Astrocyte (in vitro differentiated cells and primary cell): ENCODE measurements around the gene ZNF844. TPM values are rescaled to one million over a fixed set of nuclear protein-coding genes. Genes with fewer than 3 reads are reported as not detected.

Source experiments
- DNase-seq: peaks from one replicate; pipeline ENCODE4 v3.0.0-alpha.2; 2010; ENCODE audit warnings: low read depth
- FAIRE-seq: peaks from 2 replicates; lab custom pipeline; 2011; peaks lifted over from hg19 to GRCh38; lab: Jason Lieb, UNC
- H2AFZ ChIP-seq: 2 replicates; pipeline ENCODE4 v1.6.0; 2012; ENCODE audit warnings: low read depth, low read length, inconsistent platforms
- H3K27ac ChIP-seq: 2 replicates; pipeline ENCODE4 v1.5.1; 2011; ENCODE audit warnings: low read depth, low read length, inconsistent platforms
- H3K27me3 ChIP-seq: 2 replicates; pipeline ENCODE4 v1.6.0; 2011; ENCODE audit warnings: low read length, inconsistent platforms; ENCODE audit not compliant: insufficient read depth
- H3K36me3 ChIP-seq: 2 replicates; pipeline ENCODE4 v1.5.1; 2011; ENCODE audit warnings: low read length, inconsistent platforms; ENCODE audit not compliant: insufficient read depth
- H3K4me1 ChIP-seq: 2 replicates; pipeline ENCODE4 v1.5.1; 2011; ENCODE audit warnings: low read length, inconsistent platforms; ENCODE audit not compliant: insufficient read depth
- H3K4me2 ChIP-seq: 2 replicates; pipeline ENCODE4 v1.6.0; 2012; ENCODE audit warnings: low read length, inconsistent platforms
- H3K4me3 ChIP-seq: 2 replicates; pipeline ENCODE4 v1.5.1; 2011; ENCODE audit warnings: low read depth, mild to moderate bottlenecking, low read length, inconsistent platforms; ENCODE audit not compliant: insufficient read depth
- H3K79me2 ChIP-seq: 2 replicates; pipeline ENCODE4 v1.6.0; 2012; ENCODE audit warnings: mild to moderate bottlenecking, low read length, inconsistent platforms; ENCODE audit not compliant: insufficient read depth
- H3K9ac ChIP-seq: 2 replicates; pipeline ENCODE4 v1.6.0; 2012; ENCODE audit warnings: mild to moderate bottlenecking, low read length, inconsistent platforms
- H3K9me3 ChIP-seq: 2 replicates; pipeline ENCODE4 v1.5.1; 2012; ENCODE audit warnings: low read depth, mild to moderate bottlenecking, low read length, inconsistent platforms; ENCODE audit not compliant: insufficient read depth
- H4K20me1 ChIP-seq: 2 replicates; pipeline ENCODE4 v1.6.0; 2012; ENCODE audit warnings: low read length, inconsistent platforms; ENCODE audit not compliant: insufficient read depth
- H3K27ac Mint-ChIP-seq: one replicate; pipeline ENCODE4 v1.8.0; 2021; ENCODE audit warnings: mild to moderate bottlenecking, mixed read lengths; ENCODE audit not compliant: unreplicated experiment
- H3K27me3 Mint-ChIP-seq: one replicate; pipeline ENCODE4 v1.8.0; 2021; ENCODE audit warnings: low read depth, mixed read lengths; ENCODE audit not compliant: unreplicated experiment
- H3K36me3 Mint-ChIP-seq: one replicate; pipeline ENCODE4 v1.8.0; 2021; ENCODE audit warnings: low read depth, mixed read lengths; ENCODE audit not compliant: unreplicated experiment
- H3K4me1 Mint-ChIP-seq: one replicate; pipeline ENCODE4 v1.8.0; 2021; ENCODE audit warnings: low read depth, mixed read lengths; ENCODE audit not compliant: unreplicated experiment
- H3K4me3 Mint-ChIP-seq: one replicate; pipeline ENCODE4 v1.8.0; 2021; ENCODE audit warnings: mild to moderate bottlenecking, moderate library complexity, mixed read lengths; ENCODE audit not compliant: unreplicated experiment
- H3K9me3 Mint-ChIP-seq: one replicate; pipeline ENCODE4 v1.8.0; 2021; ENCODE audit warnings: mild to moderate bottlenecking, mixed read lengths; ENCODE audit not compliant: unreplicated experiment
- EZH2 ChIP-seq: IDR thresholded peaks from 2 replicates; pipeline ENCODE4 v1.6.1; 2012; ENCODE audit warnings: mild to moderate bottlenecking, low read length, inconsistent platforms; ENCODE audit not compliant: insufficient read depth
- total RNA-seq: library from RNA; stranded (reverse); gene quantifications from 2 replicates; pipeline ENCODE4 v1.2.1, GENCODE V29; 2021
- TF ChIP-seq, protein P1 (sequence below): IDR thresholded peaks from 2 replicates; pipeline ENCODE4 v1.5.1; 2011; ENCODE audit warnings: low read depth, mild to moderate bottlenecking, inconsistent platforms, low read length, moderate library complexity; ENCODE audit not compliant: insufficient read depth

The ZNF844 gene
- total RNA-seq, 1 donor from 2014 or later: not detected

DNA sequence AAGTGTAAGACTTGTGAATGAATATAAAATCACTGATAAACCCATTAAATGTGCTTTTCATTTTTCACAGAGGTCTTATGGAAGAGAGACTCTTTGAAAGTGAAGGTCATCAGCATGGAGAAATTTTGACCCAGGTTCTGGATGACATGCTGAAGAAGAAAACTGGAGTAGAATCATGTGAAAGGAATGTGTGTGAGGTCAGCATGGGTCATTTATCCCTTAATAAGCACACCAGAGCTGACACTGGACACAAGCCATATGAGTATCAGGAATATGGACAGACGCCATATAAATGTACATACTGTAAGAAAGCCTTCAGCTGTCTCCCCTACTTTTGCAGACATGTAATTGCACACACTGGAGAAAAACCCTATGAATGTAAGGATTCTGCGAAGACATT, 46.6 kb downstream of the ZNF844 start:
- TF ChIP-seq EZH2: no peak
- TF ChIP-seq, protein P1, sequence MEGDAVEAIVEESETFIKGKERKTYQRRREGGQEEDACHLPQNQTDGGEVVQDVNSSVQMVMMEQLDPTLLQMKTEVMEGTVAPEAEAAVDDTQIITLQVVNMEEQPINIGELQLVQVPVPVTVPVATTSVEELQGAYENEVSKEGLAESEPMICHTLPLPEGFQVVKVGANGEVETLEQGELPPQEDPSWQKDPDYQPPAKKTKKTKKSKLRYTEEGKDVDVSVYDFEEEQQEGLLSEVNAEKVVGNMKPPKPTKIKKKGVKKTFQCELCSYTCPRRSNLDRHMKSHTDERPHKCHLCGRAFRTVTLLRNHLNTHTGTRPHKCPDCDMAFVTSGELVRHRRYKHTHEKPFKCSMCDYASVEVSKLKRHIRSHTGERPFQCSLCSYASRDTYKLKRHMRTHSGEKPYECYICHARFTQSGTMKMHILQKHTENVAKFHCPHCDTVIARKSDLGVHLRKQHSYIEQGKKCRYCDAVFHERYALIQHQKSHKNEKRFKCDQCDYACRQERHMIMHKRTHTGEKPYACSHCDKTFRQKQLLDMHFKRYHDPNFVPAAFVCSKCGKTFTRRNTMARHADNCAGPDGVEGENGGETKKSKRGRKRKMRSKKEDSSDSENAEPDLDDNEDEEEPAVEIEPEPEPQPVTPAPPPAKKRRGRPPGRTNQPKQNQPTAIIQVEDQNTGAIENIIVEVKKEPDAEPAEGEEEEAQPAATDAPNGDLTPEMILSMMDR: no peak
- Histone ChIP-seq H3K27me3 (no peaks in the 10 kb centered on the region), H3K9me3 (peaks cover 39% of the 10 kb centered on the region), H3K79me2 (no peaks in the 10 kb centered on the region), H3K36me3 (peaks cover 5% of the 10 kb centered on the region), H3K9ac (no peak overlapping the region), H2AFZ (no peak overlapping the region), H3K27ac (no peak overlapping the region), H3K4me1 (no peaks in the 10 kb centered on the region), H3K4me3 (no peak overlapping the region), H4K20me1 (no peaks in the 10 kb centered on the region), H3K4me2 (no peak overlapping the region)
- Mint-ChIP-seq H3K9me3 (peaks cover 32% of the 10 kb centered on the region), H3K4me3 (no peak overlapping the region), H3K4me1 (no peaks in the 10 kb centered on the region), H3K36me3 (no peaks in the 10 kb centered on the region), H3K27me3 (no peaks in the 10 kb centered on the region), H3K27ac (no peak overlapping the region)
- DNase-seq (no peak), FAIRE-seq (no peak)

DNA sequence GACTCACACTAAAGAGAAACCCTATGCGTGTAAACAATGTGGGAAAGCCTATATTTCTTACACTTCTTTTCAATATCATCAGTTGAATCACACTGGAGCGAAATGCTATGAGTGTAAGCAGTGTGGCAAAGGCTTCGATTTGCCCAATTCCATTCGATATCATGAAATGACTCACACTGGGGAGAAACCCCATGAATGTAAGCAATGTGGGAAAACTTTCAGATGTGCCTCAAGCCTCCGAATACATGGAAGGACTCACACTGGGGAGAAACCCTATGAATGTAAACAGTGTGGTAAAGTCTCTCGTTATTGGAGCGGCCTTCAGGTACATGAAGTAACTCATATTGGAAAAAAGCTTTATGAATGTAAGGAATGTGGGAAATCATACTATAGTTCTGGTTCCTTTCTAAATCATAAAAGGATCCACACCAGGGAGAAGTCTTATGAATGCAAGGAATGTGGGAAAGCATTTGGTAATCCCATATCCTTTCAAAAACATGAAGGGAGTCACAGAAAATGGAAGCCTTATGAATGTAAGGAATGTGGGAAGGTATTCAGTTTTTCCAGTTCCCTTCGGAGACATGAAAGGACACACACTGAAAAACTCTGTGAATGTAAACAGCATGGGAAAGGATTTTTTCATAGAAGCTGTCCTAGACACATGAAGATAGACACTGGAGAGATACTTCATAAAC, 47.6 kb downstream of the ZNF844 start:
- no peak overlapping the region for H2AFZ ChIP-seq
- no peaks in the 10 kb centered on the region for H4K20me1 ChIP-seq
- H3K4me1 ChIP-seq: no peaks in the 10 kb centered on the region
- no peak for DNase-seq
- no peak overlapping the region for H3K9ac ChIP-seq
- TF ChIP-seq EZH2: no peak
- TF ChIP-seq, protein P1: no peak
- Mint-ChIP-seq H3K9me3 (peaks cover 37% of the 10 kb centered on the region), H3K36me3 (no peaks in the 10 kb centered on the region), H3K4me3 (no peak overlapping the region), H3K27me3 (no peaks in the 10 kb centered on the region), H3K4me1 (no peaks in the 10 kb centered on the region), H3K27ac (no peak overlapping the region)
- no peak overlapping the region for H3K4me3 ChIP-seq
- peaks cover 41% of the 10 kb centered on the region for H3K9me3 ChIP-seq
- H3K4me2 ChIP-seq: no peak overlapping the region
- H3K36me3 ChIP-seq: peaks cover 5% of the 10 kb centered on the region
- H3K79me2 ChIP-seq: no peaks in the 10 kb centered on the region
- no peak for FAIRE-seq
- H3K27ac ChIP-seq: no peak overlapping the region
- no peaks in the 10 kb centered on the region for H3K27me3 ChIP-seq

DNA sequence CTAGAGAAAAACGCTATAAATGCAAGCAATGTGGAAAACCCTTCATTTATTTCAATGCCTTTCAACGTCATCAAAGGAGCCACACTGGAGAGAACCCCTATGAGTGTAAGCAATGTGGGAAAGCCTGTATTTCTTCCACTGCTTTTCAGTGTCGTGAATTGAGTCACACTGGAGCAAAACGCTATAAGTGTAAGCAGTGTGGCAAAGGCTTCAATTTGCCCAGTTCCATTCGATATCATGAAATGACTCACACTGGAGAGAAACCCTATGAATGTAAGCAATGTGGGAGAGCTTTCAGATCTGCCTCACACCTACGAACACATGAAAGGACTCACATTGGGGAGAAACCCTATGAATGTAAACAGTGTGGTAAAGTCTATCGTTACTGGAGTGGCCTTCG, 48.2 kb downstream of the ZNF844 start:
- no peaks in the 10 kb centered on the region for H3K27me3 ChIP-seq
- no peaks in the 10 kb centered on the region for H3K4me1 Mint-ChIP-seq
- no peak overlapping the region for H3K4me3 Mint-ChIP-seq
- no peaks in the 10 kb centered on the region for H4K20me1 ChIP-seq
- TF ChIP-seq, protein P1: no peak
- TF ChIP-seq EZH2: no peak
- H3K9me3 Mint-ChIP-seq: peaks cover 37% of the 10 kb centered on the region
- no peaks in the 10 kb centered on the region for H3K27me3 Mint-ChIP-seq
- no peak overlapping the region for H3K27ac ChIP-seq
- no peaks in the 10 kb centered on the region for H3K79me2 ChIP-seq
- H3K36me3 ChIP-seq: peaks cover 5% of the 10 kb centered on the region
- FAIRE-seq: no peak
- H3K4me3 ChIP-seq: no peak overlapping the region
- H3K9ac ChIP-seq: no peak overlapping the region
- H3K27ac Mint-ChIP-seq: no peak overlapping the region
- no peaks in the 10 kb centered on the region for H3K36me3 Mint-ChIP-seq
- DNase-seq: no peak
- H3K4me2 ChIP-seq: no peak overlapping the region
- H3K9me3 ChIP-seq: peaks cover 47% of the 10 kb centered on the region
- H3K4me1 ChIP-seq: no peaks in the 10 kb centered on the region
- no peak overlapping the region for H2AFZ ChIP-seq
